Brain pericyte (primary cell): ENCODE results near the gene SNX27.

ENCODE experiments used
- DNase-seq: peaks from one replicate; pipeline ENCODE4 v3.0.0-alpha.2; 2012; ENCODE audit warnings: low read depth, low spot score

SNX27 gene

GRCh38 chr1:151705146-151705545, 93.3 kb downstream of the SNX27 start:
- DNase-seq: no peak

DNA sequence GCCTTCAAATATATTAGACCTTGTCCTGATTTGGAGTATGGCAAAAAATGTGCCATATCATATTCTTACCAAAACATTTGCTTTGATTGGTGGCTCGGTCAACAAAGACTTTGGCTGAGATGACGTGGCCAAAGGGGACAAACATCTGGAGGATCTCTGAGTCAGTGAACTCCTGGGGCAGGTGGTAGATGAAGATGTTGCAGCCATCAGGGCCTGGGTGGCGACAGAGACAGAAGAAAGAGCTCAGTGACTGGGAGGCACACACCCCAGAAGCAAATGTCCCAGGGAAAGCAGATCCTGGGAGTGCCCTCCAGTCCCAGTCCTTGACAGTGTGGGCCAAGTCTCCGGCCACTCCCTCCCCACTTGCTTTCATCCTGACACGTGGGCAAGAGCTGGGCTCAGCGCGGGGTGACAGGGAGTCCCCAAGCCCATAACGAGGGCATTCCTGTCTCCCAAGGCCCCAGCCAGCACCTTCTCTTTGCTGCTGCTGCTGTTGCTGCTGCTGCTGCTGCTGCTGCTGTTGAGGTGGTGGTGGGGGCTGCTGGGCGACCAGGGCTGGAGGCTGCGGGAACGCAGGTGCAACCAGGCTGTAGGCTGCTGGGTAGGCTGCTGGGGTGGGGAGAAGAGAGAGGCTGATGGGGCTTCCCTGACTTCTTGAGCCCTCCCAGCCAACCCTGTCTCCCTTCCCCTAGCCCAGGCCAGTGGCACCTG, 94.1 kb downstream of the SNX27 start:
- DNase-seq: no peak

DNA sequence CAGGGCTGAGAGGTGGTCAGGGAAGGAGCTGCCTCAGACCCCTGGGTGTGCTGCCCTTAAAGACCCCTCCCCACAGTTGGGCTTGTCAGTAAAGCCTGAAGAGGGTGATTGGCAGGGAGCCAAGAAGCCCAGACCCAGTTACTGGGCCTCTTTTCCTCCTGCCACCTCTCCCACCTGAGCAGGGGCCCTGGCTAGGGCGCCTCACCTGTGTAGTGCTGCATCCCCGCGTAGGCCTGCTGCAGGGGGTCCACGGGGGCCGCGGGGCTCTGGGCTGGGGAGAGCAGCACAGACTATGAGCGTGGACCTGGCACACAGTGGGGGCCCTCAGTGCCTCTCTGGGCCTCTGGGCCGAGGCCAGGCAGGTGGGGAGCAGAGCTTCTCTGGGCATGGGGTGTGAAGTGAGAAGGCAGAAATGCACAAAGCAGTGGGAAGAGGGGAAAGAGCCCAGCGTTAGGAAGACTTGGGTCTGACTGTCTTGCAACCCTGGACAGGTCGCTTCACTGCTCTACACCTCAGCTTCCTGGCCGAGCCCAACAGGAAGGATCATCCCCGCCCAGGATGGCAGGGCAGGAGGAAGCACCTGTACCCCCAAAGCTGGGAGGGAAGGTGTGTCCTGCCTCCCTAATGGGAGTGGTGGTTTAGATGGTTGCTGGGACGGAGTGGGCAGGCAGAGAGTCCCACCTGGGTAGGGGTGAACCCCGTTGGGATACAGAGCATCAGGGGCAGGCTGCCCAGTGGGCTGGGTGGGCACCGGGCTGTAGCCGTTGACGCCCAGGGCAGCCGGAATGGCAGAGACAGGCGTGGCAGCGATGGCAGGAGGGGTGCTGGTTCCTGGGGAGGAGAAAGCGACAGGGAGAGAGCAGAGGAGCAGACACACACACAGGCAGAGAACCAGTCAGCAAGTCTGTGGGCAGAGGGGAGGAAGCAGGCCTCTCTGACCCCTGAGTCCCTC, 94.9 kb downstream of the SNX27 start:
- DNase-seq: no peak

DNA sequence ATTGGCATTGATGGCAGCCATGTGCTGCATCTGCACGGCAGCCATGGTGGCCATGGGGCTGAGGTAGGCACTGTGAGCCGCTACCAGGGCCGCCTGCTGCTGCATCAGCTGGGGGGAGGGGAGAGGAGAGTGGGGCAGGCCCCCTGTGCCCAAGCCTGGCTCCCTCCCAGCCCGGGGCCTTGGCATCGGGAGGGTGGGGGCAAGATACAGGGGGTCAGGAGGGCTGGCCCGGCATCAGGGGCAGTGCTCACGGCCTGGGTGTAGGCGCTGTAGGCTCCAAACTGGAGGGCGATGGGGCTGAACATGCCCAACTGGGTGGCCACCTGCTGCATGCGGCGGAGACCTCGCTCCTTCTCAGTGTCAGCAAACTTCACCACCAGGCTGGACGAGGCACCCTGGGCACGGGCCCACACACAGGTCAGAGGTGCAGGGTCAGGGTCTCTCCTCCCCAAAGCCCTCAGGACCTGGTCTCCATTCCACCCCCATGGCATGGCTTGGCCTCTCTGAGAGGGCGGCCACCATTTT, 95.8 kb downstream of the SNX27 start:
- no peak for DNase-seq

GRCh38 chr1:151708891-151709290, 97.0 kb downstream of the SNX27 start:
- DNase-seq: no peak

- no peak for DNase-seq
Measured at GRCh38 chr1:151710187-151710840, 98.5 kb downstream of the SNX27 start.

GRCh38 chr1:151711044-151711800, 99.4 kb downstream of the SNX27 start:
- DNase-seq: no peak

- DNase-seq: no peak
Measured at GRCh38 chr1:151711951-151712350, 100.1 kb downstream of the SNX27 start.

GRCh38 chr1:151713044-151713443, 101.2 kb downstream of the SNX27 start:
- DNase-seq: no peak

DNA sequence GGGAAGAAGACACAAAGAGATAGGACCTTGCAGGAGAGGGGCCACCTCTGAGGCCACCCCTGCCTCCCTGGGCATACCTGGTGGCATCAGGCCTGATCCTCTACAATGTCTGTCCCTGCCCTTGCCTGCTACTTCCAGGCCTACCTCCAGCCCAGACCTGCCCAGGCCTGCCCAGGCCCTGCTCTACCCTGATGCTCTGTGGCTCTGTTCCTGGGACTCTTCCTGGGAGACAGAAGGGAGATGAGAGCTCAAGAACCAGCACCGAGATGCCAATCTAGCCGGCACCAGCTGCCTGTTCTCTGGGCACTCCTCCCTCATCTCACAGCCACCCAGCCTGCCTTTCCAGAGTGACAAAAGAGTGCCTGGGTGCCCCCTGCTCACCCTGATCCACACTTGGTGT, 102.0 kb downstream of the SNX27 start:
- no peak for DNase-seq

DNA sequence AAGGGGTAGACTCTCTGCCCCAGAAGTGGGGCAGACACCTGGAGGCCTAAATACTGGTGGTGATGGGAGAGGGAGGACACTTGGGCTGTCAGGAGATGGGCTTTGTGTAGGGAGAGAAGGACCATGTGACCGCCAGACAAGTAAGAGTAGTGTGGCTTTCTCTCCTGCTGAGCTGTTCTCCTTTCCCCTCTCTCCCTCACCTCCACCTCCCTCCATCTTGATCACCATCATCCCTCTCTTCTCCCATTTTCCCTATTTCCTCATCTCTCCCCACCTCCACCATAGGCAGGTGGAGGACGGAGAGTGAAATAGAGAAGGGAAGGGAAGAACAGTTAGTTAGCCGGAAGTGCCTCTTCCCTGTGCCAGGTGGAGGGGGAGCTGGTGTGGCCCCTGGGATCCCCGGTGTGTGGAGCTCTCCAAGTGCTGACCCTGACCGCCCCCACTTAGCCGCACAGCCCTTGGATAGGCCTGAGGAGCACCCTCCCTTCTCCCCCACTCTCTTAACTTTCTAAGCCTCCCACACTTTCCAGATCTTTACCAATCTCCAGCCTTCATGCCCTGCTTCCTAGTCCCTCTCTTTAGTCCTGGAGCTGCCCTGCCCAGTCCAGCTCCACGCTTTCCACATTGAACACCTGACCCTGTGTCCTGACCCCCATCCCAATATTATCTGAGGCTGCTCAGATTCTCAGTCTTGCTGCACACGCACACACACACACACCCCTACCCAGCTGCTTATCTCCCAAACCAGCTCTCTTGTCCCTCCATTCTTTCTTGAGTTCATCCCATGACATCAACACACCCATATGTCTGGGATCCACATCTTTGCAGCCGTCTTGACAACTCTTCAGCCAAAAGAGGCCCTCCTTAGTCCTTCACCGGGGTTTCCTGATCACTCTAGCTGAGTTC, 103.2 kb downstream of the SNX27 start:
- no peak for DNase-seq

- DNase-seq: no peak
Measured at GRCh38 chr1:151715726-151716404, 104.0 kb downstream of the SNX27 start.

DNA sequence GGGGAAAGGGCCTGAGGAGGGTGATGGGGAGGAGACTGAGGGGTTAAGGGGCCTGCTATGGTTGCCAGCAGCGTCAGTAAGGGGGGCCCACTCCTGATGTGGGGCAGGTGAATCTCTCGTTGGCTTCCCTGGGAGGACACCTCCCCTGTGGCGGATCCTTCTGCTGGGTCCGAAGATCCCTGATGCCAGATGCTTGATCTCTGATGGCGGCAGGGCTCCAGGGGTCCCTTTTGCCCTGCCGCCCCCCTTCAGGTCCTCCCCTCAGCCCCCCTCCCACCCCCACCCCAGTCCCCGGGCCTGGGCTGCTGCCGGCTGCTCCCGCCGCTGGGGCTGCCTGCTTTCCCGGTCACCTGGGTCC, 104.5 kb downstream of the SNX27 start:
- DNase-seq: no peak

- DNase-seq: no peak
Measured at GRCh38 chr1:151716771-151717631, 105.2 kb downstream of the SNX27 start, which contains the start of gene CELF3. CELF3 (minus strand) TSS chr1:151716803; CDS start chr1:151716020, 783 bp downstream.

- no peak for DNase-seq
Measured at GRCh38 chr1:151718011-151718431, 106.2 kb downstream of the SNX27 start.

DNA sequence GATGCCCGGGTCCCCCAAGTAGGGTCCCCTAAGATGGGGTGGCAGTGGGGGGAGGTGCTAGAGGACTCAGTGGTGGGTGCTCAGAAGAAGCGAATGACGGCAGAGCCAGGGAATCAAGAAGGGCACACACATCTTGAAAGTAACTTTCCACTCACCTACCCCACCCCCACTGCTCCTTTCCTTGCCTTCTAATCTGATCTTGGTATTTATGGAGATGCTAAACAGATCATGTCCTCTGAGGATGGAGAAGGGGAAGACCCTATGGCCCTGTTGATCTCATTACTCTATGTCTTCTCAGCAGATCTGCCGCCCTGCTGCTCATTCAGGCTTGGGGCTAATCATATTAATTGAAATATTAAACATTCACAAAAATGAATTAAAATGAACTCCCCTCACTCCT, 106.8 kb downstream of the SNX27 start:
- no peak for DNase-seq

DNA sequence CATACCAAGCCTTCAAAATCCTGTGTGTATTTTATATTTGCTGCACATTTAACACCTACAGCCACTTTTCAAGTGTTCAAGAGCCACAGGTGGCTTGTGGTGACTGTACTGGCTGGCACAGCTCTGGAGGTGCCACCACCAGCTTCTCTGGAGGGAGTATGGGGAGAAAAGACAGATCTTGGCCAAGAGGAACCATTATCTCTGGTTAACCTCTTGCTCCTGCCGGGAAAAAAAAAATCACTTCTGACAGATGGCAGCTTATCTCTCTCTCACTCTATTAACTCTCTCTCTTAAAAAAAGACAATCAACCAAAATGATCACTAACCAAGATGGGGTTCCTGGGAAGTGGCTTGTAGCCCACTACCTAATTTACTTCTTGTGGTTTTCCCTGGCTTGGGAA, 108.3 kb downstream of the SNX27 start:
- DNase-seq: no peak

DNA sequence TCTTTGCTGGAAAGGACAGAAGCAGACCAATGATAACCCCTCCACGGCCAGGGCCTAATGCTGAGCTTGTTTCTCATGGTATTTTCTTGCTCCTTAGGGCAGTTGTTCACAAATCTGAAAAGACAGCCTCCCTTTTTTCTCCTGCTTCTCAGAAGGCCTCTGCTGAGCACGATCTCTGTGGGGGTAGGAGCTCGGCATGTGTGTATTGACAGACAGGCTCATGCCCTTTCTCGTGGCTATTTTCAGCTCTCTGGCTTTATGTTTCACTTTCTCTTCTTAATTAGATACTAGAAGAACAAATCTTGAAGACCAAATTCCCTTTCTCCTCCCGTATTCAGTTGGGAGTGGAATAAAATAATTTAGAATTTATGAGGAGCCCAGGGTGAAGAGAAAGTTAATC, 108.7 kb downstream of the SNX27 start:
- DNase-seq: no peak
